HK-2 (cell line): ENCODE data around the gene VDAC1.
"Not testable (repeated sequence)": the region's sequence is repeated elsewhere in the genome, so short reads cannot be mapped to it uniquely, and the experiment has no call there.

Source experiments
- DNase-seq: peaks from one replicate; pipeline ENCODE4 v3.0.0-alpha.2; 2018; ENCODE audit not compliant: unreplicated experiment

The VDAC1 gene

DNA sequence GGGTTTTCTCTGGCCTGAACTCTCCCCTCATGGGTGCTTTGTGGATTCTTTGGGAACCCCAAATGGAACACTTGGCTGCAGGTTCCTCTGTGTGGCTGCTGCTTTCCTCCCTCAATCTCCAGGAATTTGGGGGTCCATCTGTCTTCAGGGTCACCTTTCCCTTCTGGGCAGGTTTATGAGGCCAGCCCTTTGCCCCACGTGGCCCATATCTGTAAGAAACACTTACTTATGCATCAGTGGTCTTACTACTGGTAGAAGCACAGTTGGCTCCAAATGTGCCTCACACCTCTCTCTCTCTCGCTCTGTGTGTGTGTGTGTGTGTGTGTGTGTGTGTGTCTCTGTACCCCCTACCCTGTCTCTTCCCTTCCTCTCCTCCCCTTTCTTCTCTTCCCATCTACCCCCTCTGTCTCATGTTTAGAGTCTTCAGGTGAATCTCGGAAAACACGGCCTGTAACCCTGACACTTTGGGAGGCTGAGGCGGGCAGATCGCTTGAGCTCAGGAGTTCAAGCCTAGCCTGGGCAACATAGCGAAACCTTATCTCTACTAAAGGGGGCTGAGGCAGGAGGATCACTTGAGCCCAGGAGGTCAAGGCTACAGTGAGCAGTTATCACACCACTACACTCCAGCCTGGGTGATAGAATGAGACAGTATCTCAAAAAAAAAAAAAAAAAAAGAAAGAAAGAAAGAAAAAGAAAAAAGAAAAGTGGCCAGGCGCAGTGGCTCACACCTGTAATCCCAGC lies 63.1 kb downstream of the VDAC1 start:
- DNase-seq = no peak

DNA sequence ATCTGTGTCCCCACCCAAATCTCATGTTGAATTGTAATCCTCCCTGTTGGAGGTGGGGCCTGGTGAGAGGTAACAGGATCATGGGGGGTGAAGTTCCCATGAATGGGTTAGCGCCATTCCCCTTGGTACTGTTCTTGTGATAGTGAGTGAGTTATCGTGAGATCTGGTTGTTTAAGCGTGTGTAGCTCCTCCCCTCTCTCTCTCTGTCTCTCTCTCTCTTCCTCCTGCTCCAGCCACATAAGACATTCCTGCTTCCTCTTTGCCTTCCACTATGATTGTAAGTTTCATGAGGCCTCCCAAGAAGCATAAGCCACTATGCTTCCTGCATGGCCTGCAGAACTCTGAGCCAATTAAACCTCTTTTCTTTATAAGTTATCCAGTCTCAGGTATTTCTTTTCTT lies 65.1 kb downstream of the VDAC1 start:
- no peak for DNase-seq

DNA sequence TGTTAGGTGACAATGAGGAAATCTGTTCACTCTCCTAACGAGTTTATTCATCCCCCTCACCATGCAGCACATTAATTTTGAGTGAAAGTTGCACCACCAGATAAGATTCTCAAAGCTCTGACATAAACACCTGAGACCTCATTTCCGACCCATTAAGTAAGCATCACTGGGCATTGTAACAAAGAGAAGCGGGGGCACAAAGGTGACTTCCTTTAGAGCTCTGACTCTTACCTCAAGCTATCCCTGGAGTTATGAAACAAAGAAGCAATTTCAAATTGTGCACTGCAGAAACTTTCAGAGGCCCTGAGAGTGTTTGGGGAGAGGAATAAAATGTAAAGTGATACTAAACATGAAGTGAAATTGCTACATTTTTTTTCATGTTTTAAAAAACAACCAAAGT lies 65.8 kb downstream of the VDAC1 start:
- DNase-seq = no peak

- no peak for DNase-seq
Measured at GRCh38 chr5:133938039-133938821, 66.5 kb downstream of the VDAC1 start.

DNA sequence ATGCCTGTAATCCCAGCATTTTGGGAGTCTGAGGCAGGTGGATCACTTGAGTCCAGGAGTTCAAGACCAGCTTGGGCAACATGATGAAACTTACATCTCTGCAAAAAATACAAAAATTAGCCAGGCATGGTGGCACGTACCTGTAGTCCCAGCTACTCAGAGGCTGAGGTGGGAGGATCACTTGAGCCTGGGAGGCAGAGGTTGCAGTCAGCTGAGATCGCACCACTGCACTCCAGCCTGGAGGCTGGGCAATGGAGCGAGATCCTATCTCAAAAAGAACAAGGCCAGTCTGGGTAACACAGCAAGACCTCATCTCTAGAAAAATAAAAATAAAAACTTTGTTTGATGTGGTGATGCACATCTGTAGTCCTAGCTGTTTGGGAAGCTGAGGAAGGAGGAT lies 67.1 kb downstream of the VDAC1 start:
- DNase-seq = not testable (repeated sequence)

GRCh38 chr5:133936651-133937015 lies 68.1 kb downstream of the VDAC1 start:
- no peak for DNase-seq

DNA sequence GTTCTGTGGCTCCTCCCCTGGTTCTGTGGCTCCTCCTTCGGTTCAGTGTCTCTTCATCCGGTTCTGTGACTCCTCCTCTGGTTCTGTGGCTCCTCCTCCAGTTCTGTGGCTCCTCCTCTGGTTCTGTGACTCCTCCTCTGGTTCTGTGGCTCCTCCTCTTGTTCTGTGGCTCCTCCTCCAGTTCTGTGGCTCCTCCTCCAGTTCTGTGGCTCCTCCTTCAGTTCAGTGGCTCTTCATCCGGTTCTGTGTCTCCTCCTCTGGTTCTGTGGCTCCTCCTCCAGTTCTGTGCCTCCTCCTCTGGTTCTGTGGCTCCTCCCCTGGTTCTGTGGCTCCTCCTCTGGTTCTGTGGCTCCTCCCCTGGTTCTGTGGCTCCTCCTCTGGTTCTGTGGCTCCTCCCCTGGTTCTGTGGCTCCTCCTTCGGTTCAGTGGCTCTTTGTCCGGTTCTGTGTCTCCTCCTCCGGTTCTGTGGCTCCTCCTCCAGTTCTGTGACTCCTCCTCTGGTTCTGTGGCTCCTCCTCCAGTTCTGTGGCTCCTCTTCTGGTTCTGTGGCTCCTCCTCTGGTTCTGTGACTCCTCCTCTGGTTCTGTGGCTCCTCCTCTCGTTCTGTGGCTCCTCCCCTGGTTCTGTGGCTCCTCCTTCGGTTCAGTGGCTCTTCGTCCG lies 68.7 kb downstream of the VDAC1 start:
- not testable (repeated sequence) for DNase-seq

- DNase-seq = no peak
Measured at GRCh38 chr5:133935667-133935940, 69.2 kb downstream of the VDAC1 start.

DNA sequence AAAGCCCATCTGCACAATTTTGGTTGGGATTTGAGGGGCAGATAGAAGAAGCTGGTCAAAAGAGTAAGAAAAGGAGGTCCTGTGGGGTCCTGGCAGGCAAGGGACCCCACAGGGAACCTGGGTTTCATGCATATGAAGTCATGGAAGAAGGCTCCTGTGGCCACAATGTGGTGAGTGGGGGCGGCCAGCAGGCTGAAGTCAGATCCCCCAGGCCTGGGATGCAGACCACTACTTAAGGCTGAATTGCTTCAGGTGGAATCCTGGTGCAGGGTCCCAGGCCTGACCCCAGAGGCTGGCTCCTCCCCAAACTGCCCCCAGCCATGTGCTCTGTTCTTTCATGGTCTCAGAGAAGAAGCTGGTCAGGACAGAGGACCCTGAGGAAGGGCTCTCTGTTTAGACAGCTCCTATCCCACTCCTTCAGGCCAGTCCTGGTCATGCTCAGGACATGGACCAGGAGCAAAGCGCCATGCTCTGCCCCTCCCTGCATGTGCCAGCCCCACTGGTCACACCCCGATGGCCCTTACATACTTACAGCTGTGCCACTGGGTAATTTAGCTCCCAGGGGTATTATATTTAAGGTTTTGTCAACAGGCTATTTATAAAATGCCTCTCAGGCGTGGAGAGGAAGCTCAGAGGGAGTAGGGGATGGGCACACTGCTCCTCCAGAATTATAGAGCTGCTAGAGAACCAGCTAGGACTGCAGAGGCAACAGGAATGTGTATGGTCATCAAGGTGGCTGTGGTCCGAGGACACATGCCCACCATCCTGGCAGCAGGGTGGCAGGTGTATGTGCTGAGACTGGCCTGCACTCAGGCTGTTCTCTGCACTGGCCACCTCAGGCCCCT lies 69.7 kb downstream of the VDAC1 start:
- DNase-seq = no peak

- no peak for DNase-seq
Measured at GRCh38 chr5:133934311-133934710, 70.5 kb downstream of the VDAC1 start.

DNA sequence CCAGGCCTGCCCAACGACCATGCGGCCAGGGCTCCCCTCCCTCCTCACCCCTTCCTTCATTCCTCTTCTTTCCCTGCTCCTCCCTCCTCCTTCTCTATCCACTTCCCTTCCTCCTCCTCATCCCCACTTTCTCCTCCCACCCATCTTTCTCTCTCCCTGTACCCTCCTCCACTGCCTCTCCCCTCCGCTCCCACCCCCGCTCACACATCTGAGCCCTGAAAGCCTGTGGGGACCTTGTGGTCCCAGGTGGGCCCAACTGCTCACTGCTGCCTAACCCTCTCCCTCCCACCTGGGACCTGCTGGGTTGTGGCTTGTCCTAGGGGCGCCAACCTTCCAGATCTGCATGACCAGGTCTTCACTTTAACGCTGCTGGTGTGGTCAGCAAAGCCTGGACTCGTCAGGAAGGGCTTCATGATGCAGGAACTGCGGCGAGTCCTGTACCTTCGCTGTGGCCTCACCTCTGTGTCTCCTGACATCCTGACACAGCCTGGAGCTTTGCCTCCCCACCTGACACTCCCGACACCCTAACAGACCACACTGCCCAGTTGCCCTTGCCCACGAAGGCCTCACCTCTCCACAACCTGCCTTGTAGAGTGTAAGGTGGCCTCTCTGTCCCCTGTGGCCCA lies 71.0 kb downstream of the VDAC1 start:
- no peak for DNase-seq

GRCh38 chr5:133933169-133933509 lies 71.6 kb downstream of the VDAC1 start:
- no peak for DNase-seq

DNA sequence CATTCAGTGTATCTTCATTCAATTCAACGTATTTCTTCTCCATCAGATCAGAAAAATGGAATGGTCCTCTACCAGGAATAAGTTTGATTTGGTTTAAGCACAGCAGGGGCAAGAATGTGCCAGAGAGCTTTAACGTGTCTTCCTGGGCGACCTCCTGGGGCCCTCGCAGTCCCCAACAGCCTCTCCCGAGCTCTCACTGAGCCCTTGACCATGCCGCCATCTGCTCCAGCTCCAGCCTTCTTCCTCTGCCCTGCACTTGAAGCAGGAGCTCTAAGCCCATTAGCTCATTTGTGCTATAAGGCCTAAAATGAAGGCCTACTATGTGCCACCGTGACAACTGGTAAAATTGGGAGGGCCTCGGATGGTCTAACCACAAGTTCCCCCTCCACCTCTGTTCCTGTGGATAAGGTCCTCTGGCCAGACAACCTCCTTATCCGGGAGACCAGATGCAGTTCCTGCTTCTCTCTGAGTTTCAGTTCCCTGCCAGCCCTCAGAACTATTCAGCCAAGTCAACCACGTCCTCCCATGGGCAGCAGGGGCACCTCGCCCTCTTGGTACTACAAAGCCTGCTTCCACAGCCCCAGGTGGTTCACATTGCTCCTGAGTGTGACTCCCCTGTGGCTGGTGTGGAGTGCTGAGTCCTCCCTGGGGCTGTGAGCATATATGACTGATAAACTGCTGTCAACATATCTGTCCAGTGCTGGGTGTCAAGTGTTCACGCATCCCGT lies 72.2 kb downstream of the VDAC1 start:
- no peak for DNase-seq

DNA sequence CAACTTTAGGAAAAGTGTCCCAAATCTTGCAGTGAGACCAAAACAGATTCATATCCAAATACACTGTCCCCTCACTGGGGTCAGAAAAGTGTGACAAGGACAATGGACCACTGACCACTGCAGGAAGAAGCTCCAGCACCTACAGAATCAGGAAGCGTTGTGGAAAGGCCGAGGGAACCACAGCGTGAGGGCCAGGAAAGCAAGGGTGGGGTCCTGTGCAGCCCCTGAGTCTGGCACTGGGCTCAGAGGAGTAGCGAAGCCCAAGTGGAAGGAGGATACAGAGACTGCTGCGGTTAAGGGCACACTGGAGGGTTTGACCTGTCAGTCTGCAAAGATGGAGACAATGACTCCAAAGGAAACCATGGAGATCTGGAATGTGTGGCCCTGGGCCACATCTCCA lies 73.2 kb downstream of the VDAC1 start:
- no peak for DNase-seq

DNA sequence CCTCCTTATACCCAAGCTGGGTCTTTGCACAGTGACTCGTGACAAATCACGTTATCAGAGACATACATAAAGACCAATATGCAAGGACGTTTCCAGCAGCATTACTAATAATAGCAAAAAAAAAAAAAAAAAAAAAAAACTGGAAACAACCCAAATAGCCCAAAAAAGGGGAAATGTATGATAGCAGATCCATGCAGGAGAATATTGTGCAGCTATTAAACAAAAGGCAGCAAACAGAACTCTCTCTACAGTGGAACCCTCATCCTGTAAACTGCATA lies 74.0 kb downstream of the VDAC1 start:
- no peak for DNase-seq

GRCh38 chr5:133930061-133930812 lies 74.5 kb downstream of the VDAC1 start:
- DNase-seq = no peak

- DNase-seq = no peak
Measured at GRCh38 chr5:133928587-133929393, 76.0 kb downstream of the VDAC1 start.

GRCh38 chr5:133927300-133928180 lies 77.2 kb downstream of the VDAC1 start:
- no peak for DNase-seq
